ENCODE measurements around the gene IL18R1. TPM values are rescaled to one million over a fixed set of nuclear protein-coding genes. Genes with fewer than 3 reads are reported as not detected.

Gene IL18R1
- polyA plus RNA-seq, 2 of the 4 experiments (the other 2 are of a cell fraction): 0.87 to 2.6 TPM

- Histone ChIP-seq H3K27ac (no peak overlapping the region), H3K4me2 (no peak overlapping the region), H3K4me1 (no peaks in the 10 kb centered on the region), H3K4me3 (no peak overlapping the region), H3K9me3 (no peaks in the 10 kb centered on the region)
- WGBS (ENCODE audit: missing lambda C conversion rate): 41% methylated on average over 3 of the region's 3 CpGs
- POLR2A ChIA-PET: no interaction called here
- DNase-seq (ENCODE audit: low read depth in 1 of 2, low spot score in 1 of 2): no peak
- no peak for ATAC-seq
- FAIRE-seq: no peak
- TF ChIP-seq, protein P1, sequence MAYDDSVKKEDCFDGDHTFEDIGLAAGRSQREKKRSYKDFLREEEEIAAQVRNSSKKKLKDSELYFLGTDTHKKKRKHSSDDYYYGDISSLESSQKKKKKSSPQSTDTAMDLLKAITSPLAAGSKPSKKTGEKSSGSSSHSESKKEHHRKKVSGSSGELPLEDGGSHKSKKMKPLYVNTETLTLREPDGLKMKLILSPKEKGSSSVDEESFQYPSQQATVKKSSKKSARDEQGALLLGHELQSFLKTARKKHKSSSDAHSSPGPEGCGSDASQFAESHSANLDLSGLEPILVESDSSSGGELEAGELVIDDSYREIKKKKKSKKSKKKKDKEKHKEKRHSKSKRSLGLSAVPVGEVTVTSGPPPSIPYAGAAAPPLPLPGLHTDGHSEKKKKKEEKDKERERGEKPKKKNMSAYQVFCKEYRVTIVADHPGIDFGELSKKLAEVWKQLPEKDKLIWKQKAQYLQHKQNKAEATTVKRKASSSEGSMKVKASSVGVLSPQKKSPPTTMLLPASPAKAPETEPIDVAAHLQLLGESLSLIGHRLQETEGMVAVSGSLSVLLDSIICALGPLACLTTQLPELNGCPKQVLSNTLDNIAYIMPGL (CRISPR knock-in tag; IDR thresholded peaks at IDR 0.05; ENCODE audit: borderline replicate concordance): no peak
- CTCF ChIA-PET: no interaction called here
These were observed 36.5 kb downstream of the IL18R1 start for GRCh38 chr2:102392096-102392495.

GRCh38 chr2:102392942-102393341, 37.3 kb downstream of the IL18R1 start:
- no peak for DNase-seq (ENCODE audit: low read depth in 1 of 2, low spot score in 1 of 2)
- ATAC-seq: no peak
- ChIA-PET CTCF (no interaction called here), POLR2A (no interaction called here)
- FAIRE-seq: no peak
- Histone ChIP-seq H3K9me3 (no peaks in the 10 kb centered on the region), H3K4me1 (no peaks in the 10 kb centered on the region), H3K27ac (no peak overlapping the region), H3K4me3 (no peak overlapping the region), H3K4me2 (no peak overlapping the region)
- no peak for TF ChIP-seq MAFK (IDR thresholded peaks at IDR 0.05; ENCODE audit: partially characterized antibody)
- 8% methylated on average over 1 of the region's 1 CpG for WGBS (ENCODE audit: missing lambda C conversion rate)

- Histone ChIP-seq H3K9me3 (no peaks in the 10 kb centered on the region), H3K27ac (no peak overlapping the region), H3K4me3 (no peak overlapping the region), H3K4me1 (no peaks in the 10 kb centered on the region), H3K4me2 (no peak overlapping the region)
- ChIA-PET CTCF (no interaction called here), POLR2A (no interaction called here)
- TF ChIP-seq BHLHE40 (IDR thresholded peaks at IDR 0.05; ENCODE audit: low read depth, low read length) (no peak), ELK1 (IDR thresholded peaks at IDR 0.05; ENCODE audit: low read depth, low read length) (no peak), NR3C1 (IDR thresholded peaks at IDR 0.05) (no peak), ZC3H11A (IDR thresholded peaks at IDR 0.05) (no peak), RNF2 (IDR thresholded peaks at IDR 0.05; ENCODE audit: borderline replicate concordance, low read depth) (no peak), FOSB (CRISPR knock-in tag; IDR thresholded peaks at IDR 0.05) (no peak), HOXB13 (CRISPR knock-in tag; IDR thresholded peaks at IDR 0.05; ENCODE audit: low read depth) (no peak), CHD4 (IDR thresholded peaks at IDR 0.05; ENCODE audit: borderline replicate concordance) (no peak)
- TF ChIP-seq, protein P2, sequence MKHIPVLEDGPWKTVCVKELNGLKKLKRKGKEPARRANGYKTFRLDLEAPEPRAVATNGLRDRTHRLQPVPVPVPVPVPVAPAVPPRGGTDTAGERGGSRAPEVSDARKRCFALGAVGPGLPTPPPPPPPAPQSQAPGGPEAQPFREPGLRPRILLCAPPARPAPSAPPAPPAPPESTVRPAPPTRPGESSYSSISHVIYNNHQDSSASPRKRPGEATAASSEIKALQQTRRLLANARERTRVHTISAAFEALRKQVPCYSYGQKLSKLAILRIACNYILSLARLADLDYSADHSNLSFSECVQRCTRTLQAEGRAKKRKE (CRISPR knock-in tag; IDR thresholded peaks at IDR 0.05; ENCODE audit: low read depth): no peak
- no peak for DNase-seq (ENCODE audit: low read depth in 1 of 2, low spot score in 1 of 2)
- no peak for FAIRE-seq
- ATAC-seq: no peak
- 57% methylated on average over 2 of the region's 2 CpGs for WGBS (ENCODE audit: missing lambda C conversion rate)
These were observed 40.4 kb downstream of the IL18R1 start for GRCh38 chr2:102396012-102396411.

DNA sequence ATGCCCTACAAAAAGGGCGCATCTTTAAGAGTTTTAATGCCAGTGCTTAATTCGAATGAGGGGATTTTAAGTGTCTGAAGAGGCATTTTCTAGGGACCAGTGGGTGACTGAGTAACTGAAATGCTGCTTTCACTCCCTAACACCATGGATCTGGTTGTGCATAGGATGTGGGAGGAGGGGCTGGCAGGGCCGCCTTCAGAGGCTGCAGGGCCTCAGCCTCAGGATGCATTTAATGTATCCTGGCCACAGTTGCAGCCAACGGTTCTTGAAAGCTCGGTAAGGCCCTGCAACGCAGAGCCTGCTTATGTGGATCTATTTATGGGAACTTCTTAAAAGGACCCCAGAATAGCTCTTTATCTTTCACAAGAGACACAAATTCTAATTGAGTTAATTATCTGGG, 41.6 kb downstream of the IL18R1 start:
- no peak for ATAC-seq
- ChIA-PET CTCF (no interaction called here), POLR2A (no interaction called here)
- H3K4me3 ChIP-seq: no peak overlapping the region
- no peak overlapping the region for H3K4me2 ChIP-seq
- no peaks in the 10 kb centered on the region for H3K4me1 ChIP-seq
- FAIRE-seq: no peak
- 57% methylated on average over 6 of the region's 6 CpGs for WGBS (ENCODE audit: missing lambda C conversion rate)
- TF ChIP-seq FOSL2 (IDR thresholded peaks at IDR 0.05): no peak
- no peak for TF ChIP-seq FOSL2 (CRISPR knock-in tag; IDR thresholded peaks at IDR 0.05)
- DNase-seq (ENCODE audit: low read depth in 1 of 2, low spot score in 1 of 2): no peak
- H3K27ac ChIP-seq: no peak overlapping the region
- H3K9me3 ChIP-seq: no peaks in the 10 kb centered on the region
